Measurements from ENCODE around the gene DGKZ. TPM values are rescaled to one million over a fixed set of nuclear protein-coding genes. Genes with fewer than 3 reads are reported as not detected.
A peak's percentile ranks its signal among the peaks of the same experiment; 100 is the strongest.

The DGKZ gene
- total RNA-seq, 4 donors from 2014 or later, result 38.5 to 53.1 (median 45.7) TPM

GRCh38 chr11:46350695-46351094, 3.4 kb downstream of the DGKZ start:
- Histone ChIP-seq H3K36me3 (no peaks in the 10 kb centered on the region), H3K9me3 (no peaks in the 10 kb centered on the region), H3K4me1 (peaks cover 61 to 93% (median 67%) of the 10 kb centered on the region in 3 donors), H3K4me3 (no peak overlapping the region), H3K27ac (no peak overlapping the region), H3K27me3 (no peaks in the 10 kb centered on the region)
- intact Hi-C loops (cut with DNase I), result no loop called here
- TF ChIP-seq CTCF (IDR thresholded peaks at IDR 0.05), result no peak
- TF ChIP-seq POLR2A (IDR thresholded peaks at IDR 0.05), result no peak
- WGBS, 2 donors, result 29 to 48% methylated on average over 2 to 3 of the region's 3 CpGs
- DNase-seq, result no peak

GRCh38 chr11:46351148-46351547, 3.9 kb downstream of the DGKZ start:
- Histone ChIP-seq H3K36me3 (no peaks in the 10 kb centered on the region), H3K4me3 (no peak overlapping the region), H3K27ac (no peak overlapping the region), H3K9me3 (no peaks in the 10 kb centered on the region), H3K4me1 (peaks cover 57 to 93% (median 63%) of the 10 kb centered on the region in 3 donors), H3K27me3 (no peaks in the 10 kb centered on the region)
- no peak for DNase-seq
- WGBS, 2 donors, result 61% methylated on average over 4 of the region's 8 CpGs; no CpG with 5 or more reads in 1 of the 2 donors
- TF ChIP-seq POLR2A (IDR thresholded peaks at IDR 0.05) (no peak), CTCF (IDR thresholded peaks at IDR 0.05) (no peak)
- intact Hi-C loops (cut with DNase I), result no loop called here

GRCh38 chr11:46351606-46352005, 4.3 kb downstream of the DGKZ start:
- H3K36me3 ChIP-seq, result no peaks in the 10 kb centered on the region
- TF ChIP-seq POLR2A (IDR thresholded peaks at IDR 0.05) (no peak), CTCF (IDR thresholded peaks at IDR 0.05) (no peak)
- H3K4me1 ChIP-seq, result peaks cover 58 to 93% (median 61%) of the 10 kb centered on the region in 3 donors
- intact Hi-C loops (cut with DNase I), result no loop called here
- WGBS, 2 donors, result 52 to 63% methylated on average over 4 of the region's 5 CpGs
- H3K27me3 ChIP-seq, result no peaks in the 10 kb centered on the region
- H3K9me3 ChIP-seq, result no peaks in the 10 kb centered on the region
- H3K27ac ChIP-seq, result peak overlapping the region in 3 of 4 donors; percentile 24 to 61 (median 42)
- peak overlapping the region in 1 of 4 donors; percentile 51 for H3K4me3 ChIP-seq
- no peak for DNase-seq

GRCh38 chr11:46352063-46352841, 5.0 kb downstream of the DGKZ start:
- WGBS, 2 donors, result 43 to 53% methylated on average over 5 to 21 of the region's 33 CpGs
- no peak for DNase-seq
- Histone ChIP-seq H3K27me3 (no peaks in the 10 kb centered on the region), H3K9me3 (no peaks in the 10 kb centered on the region), H3K4me3 (peak overlapping the region in 1 of 4 donors; percentile 51), H3K36me3 (no peaks in the 10 kb centered on the region), H3K4me1 (peaks cover 61 to 94% (median 63%) of the 10 kb centered on the region in 3 donors), H3K27ac (peak overlapping the region; percentile 24 to 61 (median 44))
- peak; percentile 63 to 93 (median 78) for TF ChIP-seq CTCF (IDR thresholded peaks at IDR 0.05)
- TF ChIP-seq POLR2A (IDR thresholded peaks at IDR 0.05), result no peak
- intact Hi-C loops (cut with DNase I), result no loop called here

- H3K27ac ChIP-seq, result peak overlapping the region in 3 of 4 donors; percentile 8 to 42 (median 22)
- no peaks in the 10 kb centered on the region for H3K27me3 ChIP-seq
- H3K4me3 ChIP-seq, result no peak overlapping the region
- H3K9me3 ChIP-seq, result no peaks in the 10 kb centered on the region
- 20% methylated on average over 1 of the region's 9 CpGs; no CpG with 5 or more reads in 1 of the 2 donors for WGBS, 2 donors
- intact Hi-C loops (cut with DNase I), result no loop called here
- TF ChIP-seq POLR2A (IDR thresholded peaks at IDR 0.05), result no peak
- no peak for TF ChIP-seq CTCF (IDR thresholded peaks at IDR 0.05)
- peaks cover 60 to 93% (median 63%) of the 10 kb centered on the region in 3 donors for H3K4me1 ChIP-seq
- H3K36me3 ChIP-seq, result no peaks in the 10 kb centered on the region
- no peak for DNase-seq
Observed at GRCh38 chr11:46353698-46354097, 6.4 kb downstream of the DGKZ start.
